Gastrocnemius medialis (tissue), 4 donors: ENCODE measurements around the gene GPC6.

Source experiments
- CTCF ChIP-seq, 5 experiments: fragments of 450-650 bp in 3 of 5; fragments of 200-600 bp in 2 of 5; sonication (generic) in 2 of 5; IDR thresholded peaks in 4 of 5; conservative IDR thresholded peaks in 1 of 5; 1 replicate in 4 of 5; 2 replicates in 1 of 5; pipeline ENCODE4 v1.5.1; 2016 to 2019; ENCODE audit warnings: antibody characterized with exemption in 5 of 5, mild to moderate bottlenecking in 3 of 5, moderate library complexity in 3 of 5
- POLR2A ChIP-seq, 2 donors: fragments of 450-650 bp; IDR thresholded peaks; one replicate each; pipeline ENCODE4 v1.6.1; 2017; ENCODE audit warnings: antibody characterized with exemption in 2 of 2, mild to moderate bottlenecking in 2 of 2, moderate library complexity in 2 of 2

DNA sequence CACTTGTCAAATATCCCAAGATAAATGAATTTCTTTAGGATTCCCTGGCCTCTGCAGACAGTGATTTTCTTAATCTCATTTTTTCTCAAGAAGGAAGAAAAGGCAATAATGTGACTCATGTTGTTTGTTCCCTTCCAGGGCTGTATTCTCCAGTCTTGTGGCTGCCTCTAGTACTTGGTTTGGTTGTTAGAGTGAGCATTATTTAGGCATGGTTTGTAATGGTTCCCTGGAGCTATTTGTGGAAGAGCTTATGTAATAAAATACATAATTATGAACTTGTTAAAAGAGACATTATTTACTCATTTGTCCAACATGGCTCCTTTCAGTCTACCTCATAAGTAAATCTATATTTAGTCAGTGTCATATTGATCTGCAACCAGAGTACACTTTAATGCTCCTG lies 982.5 kb downstream of the GPC6 start:
- TF ChIP-seq CTCF (IDR thresholded peaks at IDR 0.05 in 4 of 5, conservative IDR thresholded peaks at IDR 0.05 in 1 of 5) (no peak), POLR2A (IDR thresholded peaks at IDR 0.05) (no peak)
